DMS153 (cell line): ENCODE results near the gene PAEP.
"Not testable (repeated sequence)": the region's sequence is repeated elsewhere in the genome, so short reads cannot be mapped to it uniquely, and the experiment has no call there.

Experiments
- DNase-seq: peaks from one replicate; lab custom pipeline; 2025; lab: John Stamatoyannopoulos, UW

Gene PAEP

DNA sequence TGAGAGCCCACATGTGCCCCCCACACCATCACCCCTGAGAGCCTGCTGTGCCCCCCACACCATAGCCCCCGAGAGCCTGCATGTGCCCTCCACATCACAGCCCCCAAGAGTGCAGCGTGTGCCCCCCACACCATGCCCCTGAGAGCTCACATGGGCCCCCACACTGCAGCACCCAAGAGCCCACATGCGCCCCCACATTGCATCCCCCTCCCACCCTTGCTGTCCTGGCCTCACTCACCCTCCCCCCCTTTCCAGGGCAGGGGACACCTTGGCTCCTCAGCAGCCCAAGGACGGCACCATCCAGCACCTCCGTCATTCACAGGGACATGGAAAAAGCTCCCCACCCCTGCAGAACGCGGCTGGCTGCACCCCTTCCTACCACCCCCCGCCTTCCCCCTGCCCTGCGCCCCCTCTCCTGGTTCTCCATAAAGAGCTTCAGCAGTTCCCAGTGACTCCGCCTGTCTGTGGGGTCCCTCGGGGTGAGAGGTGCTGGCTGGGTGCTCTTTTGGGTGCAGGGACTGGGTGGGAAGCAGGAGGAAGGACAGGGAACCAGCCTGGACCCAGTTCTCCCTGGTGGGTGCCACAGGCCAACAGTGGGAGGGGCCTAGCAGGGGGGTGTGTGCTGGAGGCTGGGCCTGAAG lies 35.3 kb upstream of the PAEP start:
- no peak for DNase-seq

GRCh38 chr9:135526730-135527571 lies 34.6 kb upstream of the PAEP start:
- no peak for DNase-seq

- not testable (repeated sequence) for DNase-seq
Measured at GRCh38 chr9:135528842-135529435, 32.6 kb upstream of the PAEP start.

- no peak for DNase-seq
Measured at GRCh38 chr9:135530146-135530545, 31.4 kb upstream of the PAEP start.

GRCh38 chr9:135531096-135531495 lies 30.5 kb upstream of the PAEP start:
- DNase-seq, result no peak

GRCh38 chr9:135533113-135533512 lies 28.4 kb upstream of the PAEP start:
- no peak for DNase-seq

DNA sequence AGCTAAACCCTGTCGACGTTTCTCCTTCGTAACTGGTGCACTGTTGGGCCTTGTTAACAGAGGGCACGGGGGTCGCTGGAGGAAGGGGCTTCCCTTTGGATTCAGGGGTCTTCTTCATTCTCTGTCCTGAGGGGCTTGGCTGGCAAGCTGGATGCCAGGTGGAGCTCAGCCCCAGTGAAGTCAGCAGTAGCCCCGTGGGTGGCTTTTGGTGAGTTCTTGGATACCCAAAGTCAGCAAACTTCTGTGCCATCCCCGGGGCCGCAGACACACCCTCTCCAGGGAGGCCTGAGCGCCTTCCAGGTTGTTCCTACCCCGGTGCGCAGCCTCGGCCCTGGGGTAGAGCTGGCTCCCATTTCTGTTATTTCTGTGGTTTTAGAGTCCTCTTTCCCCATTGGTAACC lies 27.9 kb upstream of the PAEP start:
- no peak for DNase-seq

GRCh38 chr9:135534192-135534711 lies 27.3 kb upstream of the PAEP start:
- not testable (repeated sequence) for DNase-seq

DNA sequence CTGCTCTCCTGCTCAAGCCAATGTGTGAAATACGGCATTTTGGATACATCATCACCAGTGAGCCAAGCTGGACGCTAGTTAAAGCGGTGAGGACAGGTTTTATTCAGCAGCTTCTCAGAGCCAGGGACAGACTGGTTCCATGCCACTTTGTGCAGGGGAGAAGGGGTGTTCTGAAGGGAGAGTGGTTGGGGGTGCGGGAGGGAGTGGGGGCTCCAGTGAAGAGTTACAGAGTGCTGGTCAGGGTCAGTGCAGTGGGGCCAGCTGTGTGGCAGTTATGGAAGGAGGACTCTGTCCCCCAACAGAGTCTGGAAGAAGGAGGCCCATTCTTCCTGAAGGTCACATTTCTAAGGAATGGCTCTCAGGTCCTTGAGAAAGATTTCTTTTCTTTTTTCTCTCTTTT lies 26.7 kb upstream of the PAEP start:
- not testable (repeated sequence) for DNase-seq

GRCh38 chr9:135535631-135536030 lies 25.9 kb upstream of the PAEP start:
- not testable (repeated sequence) for DNase-seq

DNA sequence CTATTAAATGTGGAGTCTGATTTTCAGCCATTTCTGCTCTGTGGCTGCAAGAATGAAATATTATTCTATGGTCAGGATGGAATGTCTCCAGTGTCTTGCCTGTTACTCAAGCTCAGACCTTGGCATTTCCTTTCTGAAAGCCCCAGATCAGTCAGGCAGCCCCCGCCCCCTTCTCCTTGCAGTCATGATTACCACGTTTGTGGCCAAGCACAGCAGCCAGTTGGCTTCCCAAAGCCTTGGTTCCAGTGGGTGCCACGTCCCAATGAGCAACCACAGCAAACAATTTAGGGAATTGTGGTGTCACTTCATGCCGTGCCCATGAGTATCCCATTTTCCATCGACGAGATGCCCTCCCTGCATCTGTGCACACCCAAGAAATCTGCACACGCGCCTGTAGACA lies 25.3 kb upstream of the PAEP start:
- no peak for DNase-seq

DNA sequence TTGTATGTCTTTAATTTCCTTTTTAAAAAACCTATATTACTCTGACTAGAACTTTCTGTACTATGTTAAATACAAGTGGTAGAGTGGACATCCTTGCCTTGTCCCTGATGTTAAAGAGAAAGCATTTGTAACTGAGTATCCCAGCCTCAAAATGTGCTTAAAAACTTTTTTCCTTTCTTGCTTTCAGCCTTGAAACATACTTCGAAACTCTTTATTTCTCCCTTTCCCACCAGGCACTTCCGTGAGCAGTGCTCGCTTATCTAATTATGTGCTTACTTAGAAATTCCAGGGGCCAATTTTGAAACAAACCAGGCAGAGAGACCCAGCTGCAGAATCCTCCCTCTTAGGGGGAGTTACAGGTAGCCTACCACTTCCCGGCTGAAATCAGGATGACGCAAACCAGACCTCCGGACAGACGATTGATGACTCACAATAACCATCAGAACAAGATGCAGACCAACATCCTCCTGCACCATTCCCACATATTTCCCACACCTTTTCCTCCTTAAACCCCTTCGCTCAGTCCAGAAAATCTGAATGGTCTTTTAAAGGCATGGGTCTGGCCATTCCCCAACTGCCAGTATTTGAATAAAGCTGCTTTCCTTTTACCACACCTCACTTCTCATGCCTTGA lies 18.2 kb upstream of the PAEP start:
- DNase-seq, result not testable (repeated sequence)

DNA sequence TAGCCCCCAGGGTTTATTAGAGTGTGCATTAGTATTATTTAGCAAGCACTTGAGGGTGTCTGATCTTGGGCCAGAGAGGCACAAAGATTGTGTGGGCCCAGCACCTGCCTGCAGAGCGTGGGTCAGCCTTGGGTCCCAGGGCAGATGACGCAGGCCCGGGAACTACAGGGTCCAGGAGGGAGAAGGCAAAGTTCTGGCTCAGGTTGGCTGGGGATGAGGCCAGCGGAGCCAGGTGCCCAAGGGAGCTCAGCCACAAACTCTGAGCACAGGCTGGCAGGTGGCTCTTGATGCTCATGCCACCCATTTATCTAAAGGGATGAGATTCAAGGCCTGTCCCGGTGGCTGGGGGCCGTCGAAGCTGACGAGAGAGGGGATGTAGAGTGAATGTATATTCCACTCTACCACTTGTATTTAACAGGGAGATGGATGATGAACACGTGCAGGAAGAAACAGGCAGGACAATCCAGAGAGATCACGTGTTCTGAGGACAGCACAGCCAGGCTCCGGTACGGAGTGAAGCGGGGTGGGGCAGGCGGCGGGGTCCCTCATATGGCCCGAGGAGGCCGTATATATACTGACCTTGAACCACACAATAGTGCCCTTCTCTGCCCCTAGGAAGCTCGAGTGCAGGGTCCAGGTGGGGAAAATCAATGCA lies 16.4 kb upstream of the PAEP start:
- no peak for DNase-seq

- not testable (repeated sequence) for DNase-seq
Measured at GRCh38 chr9:135545646-135546176, 15.8 kb upstream of the PAEP start, which contains the start of gene OBP2A. TSS of gene OBP2A (plus strand) at chr9:135546126. CDS start at chr9:135546181, 55 bp downstream.

GRCh38 chr9:135546792-135547617 lies 14.6 kb upstream of the PAEP start:
- DNase-seq, result not testable (repeated sequence)

GRCh38 chr9:135547756-135548736 lies 13.5 kb upstream of the PAEP start:
- no peak for DNase-seq

- not testable (repeated sequence) for DNase-seq
Measured at GRCh38 chr9:135549478-135550343, 11.8 kb upstream of the PAEP start.

- no peak for DNase-seq
Measured at GRCh38 chr9:135550344-135550918, 11.1 kb upstream of the PAEP start.
